Activated B cell treated with CpG ODN at 0.5 μM for 24 hours (primary cell): ENCODE measurements around the gene COL9A2. TPM values are rescaled to one million over a fixed set of nuclear protein-coding genes. Genes with fewer than 3 reads are reported as not detected.
"Not testable (repeated sequence)": the region's sequence is repeated elsewhere in the genome, so short reads cannot be mapped to it uniquely, and the experiment has no call there.

ENCODE experiments used
- ATAC-seq: fragments of 200-7000 bp; cut with Tn5 transposase; one replicate; pipeline ENCODE4 v1.10.0; 2021; ENCODE audit warnings: low read depth, mild to moderate bottlenecking, moderate library complexity
- CTCF ChIA-PET: fragments of 350-600 bp; sonication (Branson Sonifier 250); formaldehyde crosslinking; loops from one replicate; lab custom pipeline; 2021; ENCODE audit warnings: antibody characterized with exemption; lab: Charles Lee
- POLR2A ChIA-PET: fragments of 350-600 bp; sonication (Branson Sonifier 250); formaldehyde crosslinking; loops from one replicate; lab custom pipeline; 2021; ENCODE audit warnings: antibody characterized with exemption; lab: Charles Lee
- DNase-seq: peaks from one replicate; pipeline ENCODE4 v3.0.0; 2022
- H3K27ac Mint-ChIP-seq: one replicate; pipeline ENCODE4 v1.8.0; 2020; ENCODE audit warnings: mixed read lengths
- H3K27me3 Mint-ChIP-seq: one replicate; pipeline ENCODE4 v1.8.0; 2021; ENCODE audit warnings: mixed read lengths
- H3K36me3 Mint-ChIP-seq: one replicate; pipeline ENCODE4 v1.8.0; 2021; ENCODE audit warnings: low read depth, mixed read lengths
- H3K4me1 Mint-ChIP-seq: one replicate; pipeline ENCODE4 v1.8.0; 2021; ENCODE audit warnings: mixed read lengths
- H3K4me3 Mint-ChIP-seq: one replicate; pipeline ENCODE4 v1.8.0; 2020; ENCODE audit warnings: mild to moderate bottlenecking, mixed read lengths
- H3K9me3 Mint-ChIP-seq: one replicate; pipeline ENCODE4 v1.8.0; 2020; ENCODE audit warnings: mixed read lengths
- CTCF ChIP-seq: fragments of 200-600 bp; IDR thresholded peaks from one replicate; pipeline ENCODE4 v1.8.0; 2022; ENCODE audit warnings: antibody characterized with exemption, mild to moderate bottlenecking
- intact Hi-C: fragments of 100-400 bp; cut with micrococcal nuclease; formaldehyde crosslinking; loops from one replicate; pipeline ENCODE4 v1.15.1; 2024
- total RNA-seq: library from RNA; stranded (reverse); gene quantifications from 2 replicates; pipeline ENCODE4 v1.2.3, GENCODE V29; 2022

Gene COL9A2
- total RNA-seq, 1 donor from 2014 or later: 5.7 TPM

- H3K36me3 Mint-ChIP-seq: no peaks in the 10 kb centered on the region
- CTCF ChIA-PET: interaction anchor here (0.9 kb wide), 1 partner anchor 189 kb away, joined by 3 read pairs; no protein-coding TSS in a partner anchor
Observed at GRCh38 chr1:40332695-40333094, 15.6 kb upstream of the COL9A2 start.

GRCh38 chr1:40331403-40331802 is 14.3 kb upstream of the COL9A2 start:
- intact Hi-C loops, H3K4me3 Mint-ChIP-seq, DNase-seq, H3K27ac Mint-ChIP-seq, H3K36me3 Mint-ChIP-seq, POLR2A ChIA-PET, H3K27me3 Mint-ChIP-seq, H3K4me1 Mint-ChIP-seq, H3K9me3 Mint-ChIP-seq, CTCF ChIA-PET, ATAC-seq: not testable (repeated sequence)

More at GRCh38 chr1:40332695-40333094, 15.6 kb upstream of the COL9A2 start:
- Mint-ChIP-seq H3K9me3 (no peaks in the 10 kb centered on the region), H3K4me1 (no peaks in the 10 kb centered on the region), H3K27me3 (no peaks in the 10 kb centered on the region), H3K4me3 (no peak overlapping the region), H3K27ac (no peak overlapping the region)
- TF ChIP-seq CTCF: no peak
- intact Hi-C loops: no loop called here
- DNase-seq: no peak
- POLR2A ChIA-PET: no interaction called here
- ATAC-seq: no peak

- POLR2A ChIA-PET: interaction anchor here (0.6 to 0.9 kb wide), 5 partner anchors 19 to 652 kb away, joined by 3 to 5 read pairs (median 4); no protein-coding TSS in a partner anchor
Observed at GRCh38 chr1:40318970-40319621, 2.0 kb upstream of the COL9A2 start.

GRCh38 chr1:40318476-40318875 is 1.4 kb upstream of the COL9A2 start:
- ChIA-PET POLR2A (interaction anchor here (0.6 to 5.9 kb wide), 7 partner anchors 20 to 652 kb away, joined by 3 to 51 read pairs (median 4); no protein-coding TSS in a partner anchor), CTCF (interaction anchor here (0.7 to 5.7 kb wide), 5 partner anchors 18 to 165 kb away, joined by 3 to 67 read pairs (median 28); no protein-coding TSS in a partner anchor)
- Mint-ChIP-seq H3K27ac (no peak overlapping the region), H3K4me3 (no peak overlapping the region), H3K4me1 (peaks cover 33% of the 10 kb centered on the region), H3K9me3 (no peaks in the 10 kb centered on the region), H3K27me3 (peaks cover 7% of the 10 kb centered on the region), H3K36me3 (no peaks in the 10 kb centered on the region)
- intact Hi-C loops: loop anchor here (5.0 to 10.0 kb wide), 3 partner anchors 36 to 376 kb away; partner anchors contain the start of genes NFYC and PPT1
- TF ChIP-seq CTCF: no peak
- ATAC-seq (no peak), DNase-seq (no peak)

More at GRCh38 chr1:40318970-40319621, 2.0 kb upstream of the COL9A2 start:
- no peak for DNase-seq
- peaks cover 27% of the 10 kb centered on the region for H3K4me1 Mint-ChIP-seq
- no peaks in the 10 kb centered on the region for H3K9me3 Mint-ChIP-seq
- CTCF ChIA-PET: interaction anchor here (0.6 to 5.7 kb wide), 2 partner anchors 18 to 235 kb away, joined by 4 to 67 read pairs; no protein-coding TSS in a partner anchor
- ATAC-seq: no peak
- H3K4me3 Mint-ChIP-seq: no peak overlapping the region
- H3K27ac Mint-ChIP-seq: no peak overlapping the region
- H3K27me3 Mint-ChIP-seq: peaks cover 7% of the 10 kb centered on the region
- intact Hi-C loops: loop anchor here (5.0 to 10.0 kb wide), 3 partner anchors 37 to 376 kb away; partner anchors contain the start of genes NFYC and PPT1
- H3K36me3 Mint-ChIP-seq: no peaks in the 10 kb centered on the region
- no peak for TF ChIP-seq CTCF

- Mint-ChIP-seq H3K4me3 (peak overlapping the region; percentile 75), H3K9me3 (no peaks in the 10 kb centered on the region), H3K36me3 (no peaks in the 10 kb centered on the region), H3K27ac (peak overlapping the region; percentile 54), H3K27me3 (peaks cover 7% of the 10 kb centered on the region), H3K4me1 (peaks cover 42% of the 10 kb centered on the region)
- no peak for ATAC-seq
- intact Hi-C loops: loop anchor here (5.0 to 10.0 kb wide), 3 partner anchors 35 to 377 kb away; partner anchors contain the start of genes NFYC and PPT1
- ChIA-PET POLR2A (interaction anchor here (0.5 to 5.9 kb wide), 9 partner anchors 18 to 165 kb away, joined by 3 to 51 read pairs (median 6); partner anchors contain the start of genes SMAP2 and ZFP69B), CTCF (interaction anchor here (1.0 to 5.7 kb wide), 8 partner anchors 19 to 164 kb away, joined by 3 to 67 read pairs (median 16); no protein-coding TSS in a partner anchor)
- no peak for DNase-seq
- TF ChIP-seq CTCF: no peak
Observed at GRCh38 chr1:40317394-40318074, 448 bp upstream of the COL9A2 start.
